ENCODE data around the gene CR1L.
A peak's percentile ranks its signal among the peaks of the same experiment; 100 is the strongest.
"Not testable (repeated sequence)": the region's sequence is repeated elsewhere in the genome, so short reads cannot be mapped to it uniquely, and the experiment has no call there.

CR1L gene

GRCh38 chr1:207711285-207711684 is 66.4 kb downstream of the CR1L start:
- DNase-seq: no peak
- H3K36me3 ChIP-seq: no peaks in the 10 kb centered on the region
- no peak overlapping the region for H3K4me3 ChIP-seq (ENCODE audit: low read depth, low read length)
- H3K9me3 ChIP-seq: no peaks in the 10 kb centered on the region
- TF ChIP-seq CTCF (IDR thresholded peaks at IDR 0.05; ENCODE audit: low read depth, low read length): peak; percentile 28; the same call in 1 of the 2 replicates
- H3K4me1 ChIP-seq: no peaks in the 10 kb centered on the region; the same call in 1 of the 2 replicates
- peaks cover 4% of the 10 kb centered on the region; the same call in 1 of the 2 replicates for H3K27me3 ChIP-seq

- H3K27me3 ChIP-seq; DNase-seq; H3K9me3 ChIP-seq; H3K36me3 ChIP-seq; H3K4me1 ChIP-seq; H3K4me3 ChIP-seq (ENCODE audit: low read depth, low read length): not testable (repeated sequence)
Measured at GRCh38 chr1:207712701-207713100, 67.8 kb downstream of the CR1L start.

- Histone ChIP-seq H3K27me3 (peaks cover 4% of the 10 kb centered on the region; the same call in 1 of the 2 replicates), H3K4me3 (ENCODE audit: low read depth, low read length) (no peak overlapping the region), H3K36me3 (no peaks in the 10 kb centered on the region), H3K4me1 (no peaks in the 10 kb centered on the region; the same call in 1 of the 2 replicates), H3K9me3 (no peaks in the 10 kb centered on the region)
- no peak for DNase-seq
- TF ChIP-seq CTCF (IDR thresholded peaks at IDR 0.05; ENCODE audit: low read depth, low read length): peak; percentile 22
Measured at GRCh38 chr1:207713529-207713928, 68.6 kb downstream of the CR1L start.

GRCh38 chr1:207719234-207719633 is 74.3 kb downstream of the CR1L start:
- no peaks in the 10 kb centered on the region for H3K9me3 ChIP-seq
- no peak for DNase-seq
- H3K4me1 ChIP-seq: no peaks in the 10 kb centered on the region
- peaks cover 4% of the 10 kb centered on the region; the same call in 1 of the 2 replicates for H3K27me3 ChIP-seq
- TF ChIP-seq CTCF (IDR thresholded peaks at IDR 0.05; ENCODE audit: low read depth, low read length): no peak
- no peak overlapping the region for H3K4me3 ChIP-seq (ENCODE audit: low read depth, low read length)
- no peaks in the 10 kb centered on the region for H3K36me3 ChIP-seq

- not testable (repeated sequence) for H3K4me1 ChIP-seq; H3K36me3 ChIP-seq; H3K9me3 ChIP-seq; H3K4me3 ChIP-seq (ENCODE audit: low read depth, low read length); H3K27me3 ChIP-seq; DNase-seq
Measured at GRCh38 chr1:207728200-207728858, 83.4 kb downstream of the CR1L start.

GRCh38 chr1:207737503-207738157 is 92.7 kb downstream of the CR1L start:
- not testable (repeated sequence) for H3K36me3 ChIP-seq; DNase-seq; H3K4me1 ChIP-seq; H3K4me3 ChIP-seq (ENCODE audit: low read depth, low read length); H3K9me3 ChIP-seq; H3K27me3 ChIP-seq

- not testable (repeated sequence) for H3K9me3 ChIP-seq; H3K36me3 ChIP-seq; H3K27me3 ChIP-seq; H3K4me1 ChIP-seq; H3K4me3 ChIP-seq (ENCODE audit: low read depth, low read length); DNase-seq
Measured at GRCh38 chr1:207738158-207738659, 93.3 kb downstream of the CR1L start.

- TF ChIP-seq CTCF (IDR thresholded peaks at IDR 0.05; ENCODE audit: low read depth, low read length): no peak
- no peaks in the 10 kb centered on the region for H3K36me3 ChIP-seq
- no peak overlapping the region for H3K4me3 ChIP-seq (ENCODE audit: low read depth, low read length)
- H3K27me3 ChIP-seq: no peaks in the 10 kb centered on the region
- DNase-seq: no peak
- H3K9me3 ChIP-seq: no peaks in the 10 kb centered on the region
- no peaks in the 10 kb centered on the region for H3K4me1 ChIP-seq
Measured at GRCh38 chr1:207740207-207740606, 95.3 kb downstream of the CR1L start.
